ENCODE results near the gene HEATR5A.

- TF ChIP-seq REST (IDR thresholded peaks at IDR 0.05; ENCODE audit: insufficient read depth in 1 of 2, low read depth in 2 of 2, low read length in 2 of 2) (no peak), POLR2AphosphoS5 (IDR thresholded peaks at IDR 0.05; ENCODE audit: low read depth, low read length) (no peak)
Measured at GRCh38 chr14:31283153-31283552, 137.2 kb downstream of the HEATR5A start.
